Body of pancreas (tissue), 4 donors: ENCODE data around the gene ZFAND3. TPM values are rescaled to one million over a fixed set of nuclear protein-coding genes. Genes with fewer than 3 reads are reported as not detected.
A peak's percentile ranks its signal among the peaks of the same experiment; 100 is the strongest.
"Not testable (repeated sequence)": the region's sequence is repeated elsewhere in the genome, so short reads cannot be mapped to it uniquely, and the experiment has no call there.

Experiments used
- ATAC-seq: fragments of 150-250 bp; one replicate; pipeline ENCODE4 v1.9.1; 2016
- DNase-seq, 4 donors: peaks; one replicate each; pipeline ENCODE4 v3.0.0-alpha.2; 2019
- H3K27ac ChIP-seq, 4 donors: fragments of 200-600 bp; sonication (generic); 1 replicate in 3 of 4; 2 replicates in 1 of 4; pipeline versions ENCODE4 v1.5.1 to v1.6.1; 2016 to 2019; ENCODE audit warnings: mild to moderate bottlenecking in 1 of 4, mixed read lengths in 1 of 4, moderate library complexity in 1 of 4
- H3K27me3 ChIP-seq, 2 donors: fragments of 200-600 bp; sonication (generic); one replicate each; pipeline ENCODE4 v1.6.0; 2016; ENCODE audit warnings: mild to moderate bottlenecking in 1 of 2
- H3K36me3 ChIP-seq, 2 donors: fragments of 200-600 bp; sonication (generic); replicated peaks in 1 of 2; 2 replicates each; pipeline ENCODE4 v1.5.1; 2016; ENCODE audit warnings: low read depth in 2 of 2; ENCODE audit not compliant: insufficient read depth in 1 of 2
- H3K4me1 ChIP-seq: fragments of 200-600 bp; sonication (generic); one replicate; pipeline ENCODE4 v1.6.0; 2016
- H3K4me3 ChIP-seq, 2 donors: fragments of 200-600 bp; sonication (generic); 1 replicate in 1 of 2; 2 replicates in 1 of 2; pipeline ENCODE4 v1.5.1; 2016 to 2019
- H3K9me3 ChIP-seq, 3 donors: fragments of 200-600 bp; sonication (generic); 1 replicate in 2 of 3; 2 replicates in 1 of 3; pipeline ENCODE4 v1.5.1; 2016
- POLR2A ChIP-seq, 3 donors: fragments of 450-650 bp; IDR thresholded peaks; one replicate each; pipeline ENCODE4 v1.6.1; 2016; ENCODE audit warnings: antibody characterized with exemption in 3 of 3, mild to moderate bottlenecking in 2 of 3
- WGBS, 2 donors: methylation state at CpG; one replicate each; pipeline ENCODE4 v1.1.5; 2017; 5-methylcytosine and 5-hydroxymethylcytosine counted together
- intact Hi-C: fragments of 100-400 bp; cut with DNase I; formaldehyde crosslinking; loops from one replicate; pipeline ENCODE4 v1.15.1; 2023
- total RNA-seq, 2 donors: library from RNA; depleted of rRNA; stranded (reverse); fragments of >200 nt; gene quantifications; one replicate each; pipeline ENCODE4 v1.1.0, GENCODE V29; 2016
- TF ChIP-seq, protein P1 (sequence below), 7 experiments: fragments of 450-650 bp in 4 of 7; fragments of 200-600 bp in 3 of 7; sonication (generic) in 3 of 7; IDR thresholded peaks; one replicate each; pipeline ENCODE4 v1.5.1; 2016 to 2019; ENCODE audit warnings: antibody characterized with exemption in 7 of 7

Gene ZFAND3
- total RNA-seq, 2 donors from 2014 or later: 20.8 to 27.0 TPM

DNA sequence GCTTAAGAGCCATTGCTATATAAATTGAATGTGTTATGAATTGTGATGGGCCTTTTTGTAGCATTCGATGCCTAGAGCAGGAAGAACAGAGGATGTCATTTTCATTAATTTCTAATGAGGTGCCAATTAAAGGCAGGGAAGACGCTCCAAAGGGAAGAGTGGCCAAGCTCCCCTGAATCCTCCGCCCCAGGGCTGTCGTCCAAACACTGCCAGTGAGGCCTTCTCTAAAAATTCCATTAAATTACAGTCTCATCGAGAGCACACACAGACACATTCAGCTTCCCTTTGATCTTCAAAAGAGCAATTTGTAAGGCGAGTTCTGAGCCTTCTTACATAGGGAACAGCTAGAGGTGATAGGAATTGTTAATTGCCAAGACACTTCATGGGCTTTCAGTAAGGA lies 300.0 kb downstream of the ZFAND3 start:
- intact Hi-C loops: no loop called here

DNA sequence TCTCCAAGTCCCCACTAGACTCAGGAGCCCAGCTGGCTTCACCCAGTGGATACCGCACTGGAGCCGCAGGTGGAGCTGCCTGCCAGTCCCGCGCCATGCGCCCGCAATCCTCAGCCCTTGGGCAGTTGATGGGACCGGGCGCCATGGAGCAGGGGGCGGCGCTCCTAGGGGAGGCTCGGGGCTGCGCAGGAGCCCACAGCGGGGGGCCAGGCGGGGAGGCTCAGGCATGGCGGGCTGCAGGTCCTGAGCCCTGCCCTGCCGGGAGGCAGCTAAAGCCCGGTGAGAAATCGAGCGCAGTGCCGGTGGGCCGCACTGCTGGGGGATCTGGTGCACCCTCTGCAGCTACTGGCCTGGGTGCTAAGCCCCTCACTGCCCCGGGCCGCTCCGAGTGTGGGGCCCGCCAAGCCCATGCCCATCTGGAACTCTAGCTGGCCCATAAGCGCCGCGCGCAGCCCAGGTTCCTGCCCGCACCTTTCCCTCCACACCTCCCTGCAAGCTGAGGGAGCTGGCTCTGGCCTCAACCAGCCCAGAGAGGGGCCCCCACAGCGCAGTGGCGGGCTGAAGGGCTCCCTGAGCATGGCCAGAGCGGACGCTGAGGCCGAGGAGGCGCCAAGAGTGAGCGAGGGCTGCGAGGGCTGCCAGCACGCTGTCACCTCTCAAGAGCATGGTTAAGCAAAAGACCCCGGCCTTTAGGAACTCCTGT lies 304.8 kb downstream of the ZFAND3 start:
- H3K4me3 ChIP-seq, H3K9me3 ChIP-seq, H3K27me3 ChIP-seq, H3K27ac ChIP-seq, H3K4me1 ChIP-seq, ATAC-seq, DNase-seq, H3K36me3 ChIP-seq, intact Hi-C loops: not testable (repeated sequence)
- 96 to 97% methylated on average over 21 to 39 of the region's 40 CpGs for WGBS, 2 donors

More for the DNA sequence above, 300.0 kb downstream of the ZFAND3 start:
- Histone ChIP-seq H3K36me3 (no peaks in the 10 kb centered on the region), H3K4me1 (no peaks in the 10 kb centered on the region), H3K27ac (no peak overlapping the region), H3K27me3 (no peaks in the 10 kb centered on the region), H3K9me3 (no peaks in the 10 kb centered on the region), H3K4me3 (no peak overlapping the region)
- TF ChIP-seq, protein P1, sequence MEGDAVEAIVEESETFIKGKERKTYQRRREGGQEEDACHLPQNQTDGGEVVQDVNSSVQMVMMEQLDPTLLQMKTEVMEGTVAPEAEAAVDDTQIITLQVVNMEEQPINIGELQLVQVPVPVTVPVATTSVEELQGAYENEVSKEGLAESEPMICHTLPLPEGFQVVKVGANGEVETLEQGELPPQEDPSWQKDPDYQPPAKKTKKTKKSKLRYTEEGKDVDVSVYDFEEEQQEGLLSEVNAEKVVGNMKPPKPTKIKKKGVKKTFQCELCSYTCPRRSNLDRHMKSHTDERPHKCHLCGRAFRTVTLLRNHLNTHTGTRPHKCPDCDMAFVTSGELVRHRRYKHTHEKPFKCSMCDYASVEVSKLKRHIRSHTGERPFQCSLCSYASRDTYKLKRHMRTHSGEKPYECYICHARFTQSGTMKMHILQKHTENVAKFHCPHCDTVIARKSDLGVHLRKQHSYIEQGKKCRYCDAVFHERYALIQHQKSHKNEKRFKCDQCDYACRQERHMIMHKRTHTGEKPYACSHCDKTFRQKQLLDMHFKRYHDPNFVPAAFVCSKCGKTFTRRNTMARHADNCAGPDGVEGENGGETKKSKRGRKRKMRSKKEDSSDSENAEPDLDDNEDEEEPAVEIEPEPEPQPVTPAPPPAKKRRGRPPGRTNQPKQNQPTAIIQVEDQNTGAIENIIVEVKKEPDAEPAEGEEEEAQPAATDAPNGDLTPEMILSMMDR (IDR thresholded peaks at IDR 0.05): no peak
- 89 to 92% methylated on average over 6 of the region's 6 CpGs for WGBS, 2 donors
- no peak for DNase-seq
- ATAC-seq: no peak

DNA sequence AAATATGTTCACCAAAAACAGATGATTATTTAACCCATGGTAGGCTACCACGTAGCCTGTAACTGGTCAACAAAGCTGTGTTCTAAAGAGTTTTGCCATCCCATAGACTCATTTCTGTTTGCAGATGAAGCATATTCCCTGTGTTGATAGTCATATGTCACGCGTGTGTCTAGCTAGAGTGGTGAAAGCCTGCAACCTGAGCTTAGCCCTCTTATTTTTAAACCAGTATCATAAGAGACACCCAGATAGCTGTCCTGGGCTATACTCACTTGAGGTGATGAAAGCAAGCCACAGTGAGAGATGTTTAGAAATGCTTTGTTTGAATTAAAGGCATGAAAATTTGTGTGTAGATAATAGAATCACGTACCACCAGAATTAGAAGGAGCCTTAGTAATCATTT lies 307.8 kb downstream of the ZFAND3 start:
- 95 to 96% methylated on average over 4 of the region's 4 CpGs for WGBS, 2 donors
- Histone ChIP-seq H3K4me3 (no peak overlapping the region), H3K4me1 (no peaks in the 10 kb centered on the region), H3K27ac (no peak overlapping the region), H3K36me3 (no peaks in the 10 kb centered on the region), H3K27me3 (no peaks in the 10 kb centered on the region), H3K9me3 (no peaks in the 10 kb centered on the region)
- ATAC-seq (no peak), DNase-seq (no peak)
- TF ChIP-seq, protein P1 (IDR thresholded peaks at IDR 0.05): no peak
- no peak for TF ChIP-seq POLR2A (IDR thresholded peaks at IDR 0.05)
- intact Hi-C loops: no loop called here

- intact Hi-C loops: no loop called here
Measured at GRCh38 chr6:38131527-38131965, 312.0 kb downstream of the ZFAND3 start.

DNA sequence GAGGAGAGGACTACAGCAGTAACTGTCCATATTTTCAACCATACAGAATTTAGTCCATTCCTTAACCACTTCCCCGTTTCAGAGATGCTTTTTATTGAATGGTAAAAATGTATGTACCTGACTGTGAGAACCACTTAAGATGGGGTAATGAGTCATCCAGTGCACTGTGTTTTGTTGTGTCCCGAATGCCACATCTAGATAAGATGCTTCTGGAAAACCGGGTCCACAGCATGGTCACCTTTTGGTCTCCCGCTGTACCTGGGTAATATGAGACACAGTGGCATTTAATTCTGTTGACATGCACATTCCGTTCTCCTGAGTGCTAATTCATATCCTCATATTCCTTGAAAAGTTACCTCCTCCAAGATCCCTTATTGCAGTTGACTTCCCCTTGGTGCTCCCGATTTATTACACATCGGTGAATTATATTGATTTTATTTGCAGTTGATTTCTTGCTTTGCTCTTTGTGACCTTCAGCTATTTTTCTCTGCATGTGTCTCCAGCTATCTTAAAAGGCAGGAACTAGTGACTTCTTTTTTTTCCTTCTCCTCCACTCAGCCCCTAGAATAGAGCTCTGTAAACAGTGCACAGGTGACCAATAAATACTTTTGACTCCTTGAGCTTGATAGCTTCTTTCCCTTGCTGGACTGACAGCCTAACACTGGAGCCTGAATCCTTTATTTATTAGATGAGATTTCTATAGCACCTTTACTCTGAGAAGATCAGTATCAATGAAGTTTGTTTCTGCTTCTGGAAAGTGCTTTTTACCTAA lies 314.6 kb downstream of the ZFAND3 start:
- no peak for DNase-seq
- WGBS, 2 donors: 65 to 77% methylated on average over 7 of the region's 7 CpGs
- H3K9me3 ChIP-seq: no peaks in the 10 kb centered on the region
- no peaks in the 10 kb centered on the region for H3K4me1 ChIP-seq
- H3K36me3 ChIP-seq: no peaks in the 10 kb centered on the region
- TF ChIP-seq POLR2A (IDR thresholded peaks at IDR 0.05): no peak
- TF ChIP-seq, protein P1 (IDR thresholded peaks at IDR 0.05): no peak
- intact Hi-C loops: no loop called here
- no peak overlapping the region for H3K27ac ChIP-seq
- no peaks in the 10 kb centered on the region for H3K27me3 ChIP-seq
- no peak for ATAC-seq
- no peak overlapping the region for H3K4me3 ChIP-seq

More at GRCh38 chr6:38131527-38131965, 312.0 kb downstream of the ZFAND3 start:
- no peaks in the 10 kb centered on the region for H3K9me3 ChIP-seq
- no peak overlapping the region for H3K4me3 ChIP-seq
- H3K36me3 ChIP-seq: no peaks in the 10 kb centered on the region
- H3K27ac ChIP-seq: no peak overlapping the region
- peak; percentile 52 for ATAC-seq
- DNase-seq: peak in 1 of 4 donors; percentile 28
- no peak for TF ChIP-seq POLR2A (IDR thresholded peaks at IDR 0.05)
- TF ChIP-seq, protein P1 (IDR thresholded peaks at IDR 0.05): no peak
- no peaks in the 10 kb centered on the region for H3K27me3 ChIP-seq
- H3K4me1 ChIP-seq: no peaks in the 10 kb centered on the region
